WTC11 (cell line): Measurements from ENCODE around the gene PDZRN3. TPM values are rescaled to one million over a fixed set of nuclear protein-coding genes. Genes with fewer than 3 reads are reported as not detected.

Experiments used
- ATAC-seq: fragments of 200-7000 bp; cut with Tn5 transposase; 2 replicates; pipeline ENCODE4 v1.10.0; 2021; ENCODE audit warnings: mild to moderate bottlenecking, moderate library complexity
- CTCF ChIA-PET: fragments of 300-600 bp; sonication (Branson Sonifier 250); formaldehyde crosslinking; loops from one replicate; lab custom pipeline; 2021; ENCODE audit warnings: antibody characterized with exemption; lab: Charles Lee
- POLR2A ChIA-PET: fragments of 350-600 bp; sonication (Branson Sonifier 250); formaldehyde crosslinking; loops from one replicate; lab custom pipeline; 2021; ENCODE audit warnings: antibody characterized with exemption; lab: Charles Lee
- DNase-seq: peaks from one replicate; pipeline ENCODE4 v3.0.0; 2021; ENCODE audit warnings: low spot score
- H3K27ac Mint-ChIP-seq: 2 replicates; pipeline ENCODE4 v1.8.0; 2021; ENCODE audit warnings: mixed read lengths
- H3K27me3 Mint-ChIP-seq: 2 replicates; pipeline ENCODE4 v1.8.0; 2021; ENCODE audit warnings: low read depth, mild to moderate bottlenecking, moderate library complexity, mixed read lengths
- H3K36me3 Mint-ChIP-seq: 2 replicates; pipeline ENCODE4 v1.8.0; 2021; ENCODE audit warnings: mixed read lengths
- H3K4me1 Mint-ChIP-seq: 2 replicates; pipeline ENCODE4 v1.8.0; 2022; ENCODE audit warnings: mixed read lengths
- H3K4me3 Mint-ChIP-seq: 2 replicates; pipeline ENCODE4 v1.8.0; 2021; ENCODE audit warnings: mild to moderate bottlenecking, moderate library complexity, mixed read lengths
- H3K9me3 Mint-ChIP-seq: 2 replicates; pipeline ENCODE4 v1.8.0; 2021; ENCODE audit warnings: mixed read lengths
- ATF1 ChIP-seq: sonication (generic); formaldehyde crosslinking; IDR thresholded peaks from 2 replicates; pipeline ENCODE4 v1.8.1; 2023; ENCODE audit warnings: mild to moderate bottlenecking, moderate library complexity, missing genetic modification reagents
- CDX4 ChIP-seq: fragments of 250-450 bp; sonication (Bioruptor Pico); IDR thresholded peaks from 2 replicates; pipeline ENCODE4 v1.9.0; 2021; ENCODE audit warnings: moderate library complexity, mild to moderate bottlenecking, inconsistent platforms, borderline replicate concordance
- E2F5 ChIP-seq: sonication (generic); formaldehyde crosslinking; IDR thresholded peaks from 2 replicates; pipeline ENCODE4 v1.8.1; 2022; ENCODE audit warnings: mild to moderate bottlenecking, moderate library complexity, missing genetic modification reagents
- FOXJ3 ChIP-seq: sonication (generic); formaldehyde crosslinking; IDR thresholded peaks from 2 replicates; pipeline ENCODE4 v1.9.0; 2021; ENCODE audit warnings: missing genetic modification reagents, mild to moderate bottlenecking, borderline replicate concordance
- FOXP1 ChIP-seq: sonication (generic); formaldehyde crosslinking; IDR thresholded peaks from 2 replicates; pipeline ENCODE4 v1.8.0; 2022; ENCODE audit warnings: missing genetic modification reagents, mild to moderate bottlenecking, moderate library complexity, borderline replicate concordance
- GRHL2 ChIP-seq: fragments of 250-450 bp; sonication (Bioruptor Pico); IDR thresholded peaks from 2 replicates; pipeline ENCODE4 v1.8.0; 2022; ENCODE audit warnings: mild to moderate bottlenecking, moderate library complexity; ENCODE audit not compliant: insufficient replicate concordance, severe bottlenecking
- MXD4 ChIP-seq: fragments of 250-450 bp; sonication (Bioruptor Pico); IDR thresholded peaks from 2 replicates; pipeline ENCODE4 v1.8.0; 2021; ENCODE audit warnings: mild to moderate bottlenecking, moderate library complexity, borderline replicate concordance
- NFATC4 ChIP-seq: fragments of 250-450 bp; sonication (Bioruptor Pico); IDR thresholded peaks from 2 replicates; pipeline ENCODE4 v1.9.0; 2021; ENCODE audit warnings: mild to moderate bottlenecking
- NFYB ChIP-seq: sonication (generic); formaldehyde crosslinking; conservative IDR thresholded peaks from 2 replicates; pipeline ENCODE4 v1.8.0; 2022; ENCODE audit warnings: low read depth, missing genetic modification reagents
- NR1H2 ChIP-seq: sonication (generic); formaldehyde crosslinking; IDR thresholded peaks from 2 replicates; pipeline ENCODE4 v1.9.0; 2021; ENCODE audit warnings: mild to moderate bottlenecking, moderate library complexity, missing genetic modification reagents
- SOX15 ChIP-seq: fragments of 250-450 bp; sonication (Bioruptor Pico); IDR thresholded peaks from 2 replicates; pipeline ENCODE4 v1.9.0; 2021; ENCODE audit warnings: mild to moderate bottlenecking
- SP1 ChIP-seq: sonication (generic); formaldehyde crosslinking; conservative IDR thresholded peaks from 2 replicates; pipeline ENCODE4 v1.8.1; 2022; ENCODE audit warnings: missing genetic modification reagents
- USF2 ChIP-seq: sonication (generic); formaldehyde crosslinking; IDR thresholded peaks from 2 replicates; pipeline ENCODE4 v1.8.1; 2023; ENCODE audit warnings: mild to moderate bottlenecking, missing genetic modification reagents, moderate library complexity
- ZBTB21 ChIP-seq: sonication (generic); formaldehyde crosslinking; IDR thresholded peaks from 2 replicates; pipeline ENCODE4 v1.8.1; 2023; ENCODE audit warnings: mild to moderate bottlenecking, missing genetic modification reagents, borderline replicate concordance
- ZNF138 ChIP-seq: sonication (generic); formaldehyde crosslinking; conservative IDR thresholded peaks from 2 replicates; pipeline ENCODE4 v1.8.1; 2022; ENCODE audit warnings: mild to moderate bottlenecking, moderate library complexity, missing genetic modification reagents
- ZNF232 ChIP-seq: sonication (generic); formaldehyde crosslinking; IDR thresholded peaks from 2 replicates; pipeline ENCODE4 v1.8.0; 2022; ENCODE audit warnings: mild to moderate bottlenecking, missing genetic modification reagents
- ZNF317 ChIP-seq: sonication (generic); formaldehyde crosslinking; IDR thresholded peaks from 2 replicates; pipeline ENCODE4 v1.8.1; 2023; ENCODE audit warnings: low read depth, mild to moderate bottlenecking, moderate library complexity, missing genetic modification reagents, borderline replicate concordance
- ZNF416 ChIP-seq: fragments of 250-450 bp; sonication (Bioruptor Pico); IDR thresholded peaks from 2 replicates; pipeline ENCODE4 v1.9.0; 2021; ENCODE audit warnings: mild to moderate bottlenecking, inconsistent platforms
- ZNF423 ChIP-seq: fragments of 250-450 bp; sonication (Bioruptor Pico); IDR thresholded peaks from 2 replicates; pipeline ENCODE4 v2.1.2; 2022; ENCODE audit warnings: mild to moderate bottlenecking, moderate library complexity
- total RNA-seq: library from RNA; stranded (reverse); gene quantifications from 3 replicates; pipeline ENCODE4 v1.2.3, GENCODE V29; 2021
- TF ChIP-seq, protein P1 (sequence below): sonication (generic); formaldehyde crosslinking; IDR thresholded peaks from 2 replicates; pipeline ENCODE4 v1.8.0; 2023; ENCODE audit warnings: missing genetic modification reagents
- TF ChIP-seq, protein P2 (sequence below): sonication (generic); formaldehyde crosslinking; IDR thresholded peaks from 2 replicates; pipeline ENCODE4 v1.8.0; 2022; ENCODE audit warnings: mild to moderate bottlenecking, missing genetic modification reagents

The PDZRN3 gene
- total RNA-seq, 1 experiment from 2014 or later, result 9.5 TPM

DNA sequence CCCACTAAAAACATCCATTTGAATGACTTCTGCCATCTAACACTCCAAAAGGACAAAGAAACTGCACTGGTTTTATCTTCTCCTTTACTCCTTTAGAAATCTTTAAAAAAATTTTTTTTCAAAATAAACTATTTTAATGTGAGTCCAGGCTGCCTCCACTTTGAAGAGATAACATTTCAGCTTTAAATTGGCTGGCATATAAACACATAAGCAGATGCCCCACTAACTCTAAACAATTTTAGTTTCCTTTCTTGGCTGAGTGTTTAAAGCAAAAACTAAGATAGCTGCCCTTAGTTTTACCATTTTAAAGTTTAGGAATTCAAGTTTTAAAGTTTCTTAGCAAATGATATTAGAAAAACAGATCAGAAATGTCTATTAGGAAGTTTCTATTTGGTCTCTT lies 39.9 kb downstream of the PDZRN3 start (continued):
- no peak for TF ChIP-seq FOXP1
- no peak for TF ChIP-seq NFYB (CRISPR knock-in tag)
- TF ChIP-seq, protein P1, sequence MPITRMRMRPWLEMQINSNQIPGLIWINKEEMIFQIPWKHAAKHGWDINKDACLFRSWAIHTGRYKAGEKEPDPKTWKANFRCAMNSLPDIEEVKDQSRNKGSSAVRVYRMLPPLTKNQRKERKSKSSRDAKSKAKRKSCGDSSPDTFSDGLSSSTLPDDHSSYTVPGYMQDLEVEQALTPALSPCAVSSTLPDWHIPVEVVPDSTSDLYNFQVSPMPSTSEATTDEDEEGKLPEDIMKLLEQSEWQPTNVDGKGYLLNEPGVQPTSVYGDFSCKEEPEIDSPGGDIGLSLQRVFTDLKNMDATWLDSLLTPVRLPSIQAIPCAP (CRISPR knock-in tag), result no peak
- TF ChIP-seq E2F5 (CRISPR knock-in tag), result no peak

DNA sequence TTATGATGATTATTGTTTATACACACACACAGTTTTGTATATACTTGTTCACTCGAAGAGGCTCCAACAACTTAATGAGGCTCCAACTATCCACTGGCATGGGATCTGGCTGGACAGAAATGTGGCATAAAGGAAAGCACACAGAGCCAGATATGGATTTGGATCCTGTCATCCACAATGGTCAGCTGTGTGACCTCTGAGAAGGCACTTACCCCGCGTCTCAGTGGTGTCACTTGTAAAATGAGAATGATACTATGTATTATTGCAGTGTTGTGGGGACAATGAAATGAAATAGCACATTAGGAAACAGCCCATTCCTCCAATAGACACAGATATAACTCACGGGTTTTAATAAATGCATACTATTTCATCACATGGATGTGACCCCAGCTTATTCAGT lies 42.2 kb downstream of the PDZRN3 start:
- no peak overlapping the region for H3K4me3 Mint-ChIP-seq
- no peaks in the 10 kb centered on the region for H3K27me3 Mint-ChIP-seq
- no peaks in the 10 kb centered on the region for H3K9me3 Mint-ChIP-seq
- ATAC-seq (no peak), DNase-seq (no peak)
- CTCF ChIA-PET, result no interaction called here
- no peak for TF ChIP-seq SOX15 (CRISPR knock-in tag)
- no peak for TF ChIP-seq NR1H2 (CRISPR knock-in tag)
- TF ChIP-seq ZNF138 (CRISPR knock-in tag), result no peak
- TF ChIP-seq ZNF423 (CRISPR knock-in tag), result no peak
- TF ChIP-seq USF2, result no peak
- no peak for TF ChIP-seq GRHL2
- TF ChIP-seq ATF1 (CRISPR knock-in tag), result no peak
- no peak for TF ChIP-seq ZNF416
- TF ChIP-seq, protein P2, sequence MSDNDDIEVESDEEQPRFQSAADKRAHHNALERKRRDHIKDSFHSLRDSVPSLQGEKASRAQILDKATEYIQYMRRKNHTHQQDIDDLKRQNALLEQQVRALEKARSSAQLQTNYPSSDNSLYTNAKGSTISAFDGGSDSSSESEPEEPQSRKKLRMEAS (CRISPR knock-in tag), result no peak
- TF ChIP-seq MXD4 (CRISPR knock-in tag), result no peak
- TF ChIP-seq E2F5 (CRISPR knock-in tag), result no peak
- TF ChIP-seq, protein P1 (CRISPR knock-in tag), result no peak
- no peak for TF ChIP-seq ZNF317
- no peak for TF ChIP-seq ZBTB21 (CRISPR knock-in tag)
- TF ChIP-seq SP1, result no peak
- no peak for TF ChIP-seq CDX4 (CRISPR knock-in tag)
- no peak for TF ChIP-seq FOXP1
- no peak for TF ChIP-seq FOXJ3 (CRISPR knock-in tag)
- no peak for TF ChIP-seq NFATC4 (CRISPR knock-in tag)
- no peak for TF ChIP-seq ZNF232
- H3K4me1 Mint-ChIP-seq, result peaks cover 18% of the 10 kb centered on the region
- POLR2A ChIA-PET, result no interaction called here
- H3K36me3 Mint-ChIP-seq, result no peaks in the 10 kb centered on the region
- H3K27ac Mint-ChIP-seq, result no peak overlapping the region
